ENCODE results near the gene BICC1.

DNA sequence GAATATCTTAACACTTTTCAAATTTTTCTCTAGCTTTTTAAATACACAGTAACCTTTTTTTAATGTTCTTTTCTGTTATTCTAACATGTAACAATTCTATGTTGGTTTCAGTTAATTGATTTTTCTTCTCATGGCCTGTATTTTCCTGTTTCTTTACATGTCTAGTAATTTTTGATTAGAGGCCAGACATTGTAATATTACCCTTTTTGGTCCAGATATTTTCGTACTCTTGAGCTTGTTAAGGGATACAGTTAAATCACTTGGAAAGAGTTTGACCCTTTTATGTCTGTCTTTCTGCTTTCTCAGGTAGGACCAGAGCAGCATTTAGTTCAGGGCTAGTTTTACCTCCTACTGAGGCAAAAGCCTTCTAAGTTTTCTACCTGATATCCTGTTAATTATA lies 45.0 kb downstream of the BICC1 start:
- no peak for TF ChIP-seq POLR2A (IDR thresholded peaks at IDR 0.05)
- no peak for TF ChIP-seq CTCF (IDR thresholded peaks at IDR 0.05)
